ENCODE data around the gene TRIM37.

Gene TRIM37

DNA sequence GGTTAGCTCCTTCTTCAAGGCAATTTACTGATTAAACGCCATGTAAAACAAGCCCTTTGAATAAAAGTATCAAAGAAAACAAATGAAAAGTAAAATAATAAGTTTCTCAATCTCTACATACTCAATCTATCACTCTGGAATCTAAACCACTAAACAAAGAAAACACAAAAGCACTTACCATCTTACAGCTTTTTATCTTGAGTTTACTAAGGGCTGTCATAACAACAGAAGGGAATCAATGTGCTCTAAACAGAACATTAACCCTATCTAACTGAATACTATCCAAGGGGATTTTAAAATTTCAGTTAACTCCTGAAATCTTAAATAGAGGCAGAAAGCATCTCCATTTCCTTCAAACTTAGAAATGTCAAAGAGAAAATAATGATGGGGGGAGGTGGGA lies 44.9 kb upstream of the TRIM37 start:
- peak overlapping the region; percentile 100 for H3K4me2 ChIP-seq (ENCODE audit: low read depth, low read length, poor library complexity, severe bottlenecking)
- no peak overlapping the region for H2AFZ ChIP-seq (ENCODE audit: low read depth, low read length, severe bottlenecking)
- no peak for TF ChIP-seq EZH2phosphoT487 (conservative IDR thresholded peaks at IDR 0.05; ENCODE audit: low read length)
- TF ChIP-seq, protein P1, sequence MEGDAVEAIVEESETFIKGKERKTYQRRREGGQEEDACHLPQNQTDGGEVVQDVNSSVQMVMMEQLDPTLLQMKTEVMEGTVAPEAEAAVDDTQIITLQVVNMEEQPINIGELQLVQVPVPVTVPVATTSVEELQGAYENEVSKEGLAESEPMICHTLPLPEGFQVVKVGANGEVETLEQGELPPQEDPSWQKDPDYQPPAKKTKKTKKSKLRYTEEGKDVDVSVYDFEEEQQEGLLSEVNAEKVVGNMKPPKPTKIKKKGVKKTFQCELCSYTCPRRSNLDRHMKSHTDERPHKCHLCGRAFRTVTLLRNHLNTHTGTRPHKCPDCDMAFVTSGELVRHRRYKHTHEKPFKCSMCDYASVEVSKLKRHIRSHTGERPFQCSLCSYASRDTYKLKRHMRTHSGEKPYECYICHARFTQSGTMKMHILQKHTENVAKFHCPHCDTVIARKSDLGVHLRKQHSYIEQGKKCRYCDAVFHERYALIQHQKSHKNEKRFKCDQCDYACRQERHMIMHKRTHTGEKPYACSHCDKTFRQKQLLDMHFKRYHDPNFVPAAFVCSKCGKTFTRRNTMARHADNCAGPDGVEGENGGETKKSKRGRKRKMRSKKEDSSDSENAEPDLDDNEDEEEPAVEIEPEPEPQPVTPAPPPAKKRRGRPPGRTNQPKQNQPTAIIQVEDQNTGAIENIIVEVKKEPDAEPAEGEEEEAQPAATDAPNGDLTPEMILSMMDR (IDR thresholded peaks at IDR 0.05; ENCODE audit: insufficient read depth, low read length, poor library complexity, severe bottlenecking) = no peak
- H3K4me3 ChIP-seq (ENCODE audit: insufficient read depth, low read length, poor library complexity, severe bottlenecking) = peak overlapping the region; percentile 91
- H3K27ac ChIP-seq (ENCODE audit: low read depth, low read length) = peak overlapping the region; percentile 86; the same call in 1 of the 2 replicates
- H4K20me1 ChIP-seq (ENCODE audit: low read depth, low read length) = no peaks in the 10 kb centered on the region; the same call in 1 of the 2 replicates
- H3K9me2 ChIP-seq (replicated peaks; ENCODE audit: insufficient read depth, low read length) = no peaks in the 10 kb centered on the region
- H3K79me2 ChIP-seq (ENCODE audit: insufficient read depth, low read length) = peaks cover 91% of the 10 kb centered on the region
- H3K9ac ChIP-seq (ENCODE audit: low read length) = peak overlapping the region; percentile 91
- H3K9me3 ChIP-seq (ENCODE audit: insufficient read depth, low read length) = no peaks in the 10 kb centered on the region
- H3K27me3 ChIP-seq (ENCODE audit: low read length) = no peaks in the 10 kb centered on the region
- peaks cover 20% of the 10 kb centered on the region for H3F3A ChIP-seq (ENCODE audit: insufficient read depth)
- H3K36me3 ChIP-seq (ENCODE audit: low read length) = 0 out of 2 replicates have a peak, but pooled peaks cover 5% of the 10 kb centered on the region

DNA sequence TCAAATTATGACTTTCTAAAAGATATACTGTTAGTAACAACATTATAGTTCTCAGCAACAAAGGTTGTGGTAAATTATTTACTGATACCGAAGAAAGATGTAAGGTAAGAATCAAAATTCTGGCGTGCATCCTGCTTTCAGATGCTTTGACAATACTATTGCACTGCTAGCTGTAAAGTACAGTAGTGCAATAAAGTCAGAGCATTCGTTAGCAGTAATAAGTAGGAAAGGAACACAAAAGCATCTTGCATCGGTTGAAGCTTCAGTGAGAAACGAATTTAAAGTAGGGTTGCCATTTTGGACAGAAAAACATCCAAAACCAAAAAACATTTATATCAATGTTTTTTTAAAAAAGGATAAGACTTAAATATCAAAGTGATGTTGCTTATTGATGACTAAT lies 44.3 kb upstream of the TRIM37 start:
- Histone ChIP-seq H3K36me3 (ENCODE audit: low read length) (peaks cover 5% of the 10 kb centered on the region; the same call in 1 of the 2 replicates), H3F3A (ENCODE audit: insufficient read depth) (peaks cover 20% of the 10 kb centered on the region), H3K9me3 (ENCODE audit: insufficient read depth, low read length) (no peaks in the 10 kb centered on the region), H3K9me2 (replicated peaks; ENCODE audit: insufficient read depth, low read length) (no peaks in the 10 kb centered on the region), H3K4me3 (ENCODE audit: insufficient read depth, low read length, poor library complexity, severe bottlenecking) (peak overlapping the region; percentile 91), H3K27me3 (ENCODE audit: low read length) (no peaks in the 10 kb centered on the region), H3K27ac (ENCODE audit: low read depth, low read length) (peak overlapping the region; percentile 26; the same call in 1 of the 2 replicates), H3K4me2 (ENCODE audit: low read depth, low read length, poor library complexity, severe bottlenecking) (peak overlapping the region; percentile 100), H3K9ac (ENCODE audit: low read length) (peak overlapping the region; percentile 91; the same call in 1 of the 2 replicates), H3K79me2 (ENCODE audit: insufficient read depth, low read length) (peaks cover 91% of the 10 kb centered on the region), H4K20me1 (ENCODE audit: low read depth, low read length) (peaks cover 2% of the 10 kb centered on the region; the same call in 1 of the 2 replicates), H2AFZ (ENCODE audit: low read depth, low read length, severe bottlenecking) (no peak overlapping the region)
- no peak for TF ChIP-seq EZH2phosphoT487 (conservative IDR thresholded peaks at IDR 0.05; ENCODE audit: low read length)
- TF ChIP-seq, protein P1 (IDR thresholded peaks at IDR 0.05; ENCODE audit: insufficient read depth, low read length, poor library complexity, severe bottlenecking) = no peak

DNA sequence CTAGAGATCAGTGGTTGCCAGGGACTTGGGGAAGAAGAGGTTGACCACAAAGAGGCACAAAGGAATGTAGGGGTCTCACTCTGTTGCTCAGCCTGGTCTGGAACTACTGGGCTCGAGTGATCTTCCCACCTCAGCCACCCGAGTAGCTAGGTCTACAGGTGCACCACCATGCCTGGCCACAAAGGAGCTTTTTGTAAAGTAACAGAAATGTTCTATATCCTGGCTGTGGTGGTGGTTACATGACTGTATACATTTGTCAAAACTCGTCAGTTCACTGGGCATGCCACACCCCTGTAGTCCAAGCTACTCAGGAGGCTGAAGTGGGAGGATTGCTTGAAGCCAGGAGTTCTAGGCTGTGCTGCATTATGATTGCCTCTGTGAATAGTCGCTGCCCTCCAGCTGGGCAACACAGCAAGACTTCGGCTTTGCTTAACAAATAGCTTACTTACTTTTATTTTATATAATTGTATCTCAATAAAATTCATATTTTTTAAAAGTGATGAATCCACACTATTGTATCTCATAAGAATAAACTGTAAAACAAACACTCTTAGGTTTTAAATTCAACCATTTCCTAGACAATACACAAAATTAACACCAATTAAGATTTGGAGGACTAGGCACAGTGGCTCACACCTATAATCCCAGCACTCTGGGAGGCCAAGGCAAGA lies 43.3 kb upstream of the TRIM37 start:
- no peak overlapping the region; the same call in 1 of the 2 replicates for H3K27ac ChIP-seq (ENCODE audit: low read depth, low read length)
- TF ChIP-seq EZH2phosphoT487 (conservative IDR thresholded peaks at IDR 0.05; ENCODE audit: low read length) = no peak
- TF ChIP-seq, protein P1 (IDR thresholded peaks at IDR 0.05; ENCODE audit: insufficient read depth, low read length, poor library complexity, severe bottlenecking) = no peak
- H3F3A ChIP-seq (ENCODE audit: insufficient read depth) = peaks cover 20% of the 10 kb centered on the region
- H3K9ac ChIP-seq (ENCODE audit: low read length) = no peak overlapping the region
- H3K4me3 ChIP-seq (ENCODE audit: insufficient read depth, low read length, poor library complexity, severe bottlenecking) = no peak overlapping the region
- H2AFZ ChIP-seq (ENCODE audit: low read depth, low read length, severe bottlenecking) = no peak overlapping the region
- no peaks in the 10 kb centered on the region for H3K9me3 ChIP-seq (ENCODE audit: insufficient read depth, low read length)
- H3K9me2 ChIP-seq (replicated peaks; ENCODE audit: insufficient read depth, low read length) = no peaks in the 10 kb centered on the region
- H3K79me2 ChIP-seq (ENCODE audit: insufficient read depth, low read length) = peaks cover 99% of the 10 kb centered on the region
- H3K27me3 ChIP-seq (ENCODE audit: low read length) = no peaks in the 10 kb centered on the region
- peaks cover 12% of the 10 kb centered on the region for H4K20me1 ChIP-seq (ENCODE audit: low read depth, low read length)
- peak overlapping the region; percentile 100 for H3K4me2 ChIP-seq (ENCODE audit: low read depth, low read length, poor library complexity, severe bottlenecking)
- H3K36me3 ChIP-seq (ENCODE audit: low read length) = peaks cover 5% of the 10 kb centered on the region; the same call in 1 of the 2 replicates

Measured in SU-DHL-6 (cell line).